SK-N-SH (cell line): ENCODE measurements around the gene GMEB1. TPM values are rescaled to one million over a fixed set of nuclear protein-coding genes. Genes with fewer than 3 reads are reported as not detected.

ENCODE experiments used
- CTCF ChIA-PET: fragments of 300-600, 350-600 bp; formaldehyde crosslinking; extraction: SDS; loops from one replicate; lab custom pipeline; 2021; lab: Yijun Ruan, JAX
- POLR2A ChIA-PET: fragments of 350-600 bp; sonication (Branson Sonifier 250); formaldehyde crosslinking; extraction: SDS; loops from one replicate; lab custom pipeline; 2020; ENCODE audit warnings: antibody characterized with exemption, inconsistent platforms; lab: Yijun Ruan, JAX
- DNase-seq: peaks from one replicate; pipeline ENCODE4 v3.0.0; 2012
- H2AFZ ChIP-seq: fragments of 200-600 bp; sonication (generic); 2 replicates; pipeline ENCODE4 v1.8.1; 2016; ENCODE audit warnings: antibody characterized with exemption, mild to moderate bottlenecking, low read depth
- H3F3A ChIP-seq: fragments of 200-600 bp; sonication (generic); replicated peaks from 2 replicates; pipeline ENCODE3; 2016; ENCODE audit warnings: antibody characterized with exemption, mild to moderate bottlenecking; ENCODE audit not compliant: insufficient read depth
- H3K27ac ChIP-seq, 2 experiments: fragments of 200-500 bp in 1 of 2; fragments of 200-600 bp in 1 of 2; sonication (Bioruptor generic) in 1 of 2; sonication (generic), shearing (Covaris generic) in 1 of 2; 2 replicates each; pipeline versions ENCODE4 v1.5.1 to v1.6.1; 2014 to 2016; ENCODE audit warnings: low read depth in 2 of 2, inconsistent platforms in 1 of 2, low read length in 1 of 2, mild to moderate bottlenecking in 1 of 2, mixed read lengths in 1 of 2
- H3K27me3 ChIP-seq: fragments of 200-600 bp; sonication (generic), shearing (Covaris generic); 2 replicates; pipeline ENCODE4 v1.6.1; 2016; ENCODE audit warnings: mixed run types; ENCODE audit not compliant: insufficient read depth
- H3K36me3 ChIP-seq, 2 experiments: fragments of 200-500 bp in 1 of 2; fragments of 200-600 bp in 1 of 2; sonication (Bioruptor generic) in 1 of 2; sonication (generic) in 1 of 2; replicated peaks in 1 of 2; 2 replicates each; pipeline versions ENCODE3 to v1.5.1; 2014 to 2016; ENCODE audit warnings: low read length in 1 of 2, mild to moderate bottlenecking in 1 of 2; ENCODE audit not compliant: insufficient read depth in 2 of 2, control insufficient read depth in 1 of 2
- H3K4me1 ChIP-seq, 2 experiments: fragments of 200-500 bp in 1 of 2; fragments of 200-600 bp in 1 of 2; sonication (Bioruptor generic) in 1 of 2; sonication (generic), shearing (Covaris generic) in 1 of 2; 2 replicates each; pipeline versions ENCODE4 v1.5.1 to v1.6.1; 2014 to 2016; ENCODE audit warnings: low read depth in 1 of 2, low read length in 1 of 2, mixed run types in 1 of 2; ENCODE audit not compliant: insufficient read depth in 2 of 2, control insufficient read depth in 1 of 2
- H3K4me2 ChIP-seq: fragments of 200-600 bp; sonication (generic), shearing (Covaris generic); 2 replicates; pipeline ENCODE4 v1.6.1; 2017; ENCODE audit warnings: mixed run types
- H3K4me3 ChIP-seq, 2 experiments: fragments of 200-500 bp in 1 of 2; fragments of 200-600 bp in 1 of 2; sonication (Bioruptor generic) in 1 of 2; sonication (generic), shearing (Covaris generic) in 1 of 2; 2 replicates each; pipeline versions ENCODE4 v1.5.1 to v1.8.1; 2014 to 2016; ENCODE audit warnings: low read depth in 2 of 2, inconsistent platforms in 1 of 2, low read length in 1 of 2, mild to moderate bottlenecking in 1 of 2, mixed read lengths in 1 of 2, moderate library complexity in 1 of 2
- H3K79me2 ChIP-seq: fragments of 200-600 bp; sonication (generic); 2 replicates; pipeline ENCODE4 v1.8.1; 2017; ENCODE audit warnings: mild to moderate bottlenecking; ENCODE audit not compliant: insufficient read depth
- H3K9ac ChIP-seq: fragments of 200-600 bp; sonication (generic); 2 replicates; pipeline ENCODE4 v1.6.1; 2017; ENCODE audit warnings: mixed run types
- H3K9me2 ChIP-seq: fragments of 200-600 bp; sonication (generic); 2 replicates; pipeline ENCODE4 v1.6.1; 2017; ENCODE audit warnings: mixed run types
- H3K9me3 ChIP-seq: fragments of 200-600 bp; sonication (generic); 2 replicates; pipeline ENCODE4 v1.6.1; 2017; ENCODE audit warnings: mixed run types, mild to moderate bottlenecking, moderate library complexity
- H4K20me1 ChIP-seq: fragments of 200-600 bp; sonication (generic); 2 replicates; pipeline ENCODE4 v1.6.1; 2017; ENCODE audit warnings: mild to moderate bottlenecking, mixed run types; ENCODE audit not compliant: insufficient read depth
- CHD2 ChIP-seq: fragments of 150-350 bp; IDR thresholded peaks from 2 replicates; pipeline ENCODE4 v1.6.1; 2018; ENCODE audit warnings: low read length; ENCODE audit not compliant: partially characterized antibody
- ELF1 ChIP-seq: IDR thresholded peaks from 2 replicates; pipeline ENCODE4 v1.4.0; 2012
- EZH2phosphoT487 ChIP-seq: fragments of 200-600 bp; sonication (generic); IDR thresholded peaks from 2 replicates; pipeline ENCODE4 v1.6.1; 2017; ENCODE audit warnings: low read depth, mixed run types, mild to moderate bottlenecking, antibody characterized with exemption, moderate library complexity, borderline replicate concordance
- GABPA ChIP-seq: IDR thresholded peaks from 2 replicates; pipeline ENCODE4 v1.4.0; 2012; ENCODE audit warnings: low read depth, mild to moderate bottlenecking
- GATA2 ChIP-seq: sonication (generic); formaldehyde crosslinking; IDR thresholded peaks from 2 replicates; pipeline ENCODE4 v1.5.0; 2020; ENCODE audit warnings: mild to moderate bottlenecking, missing genetic modification reagents
- IRF3 ChIP-seq: fragments of 150-350 bp; IDR thresholded peaks from 2 replicates; pipeline ENCODE4 v1.6.1; 2016; ENCODE audit warnings: mild to moderate bottlenecking, low read depth, low read length
- MEF2A ChIP-seq: IDR thresholded peaks from 2 replicates; pipeline ENCODE4 v1.4.0; 2012; ENCODE audit warnings: low read depth, borderline replicate concordance
- MXI1 ChIP-seq: IDR thresholded peaks from 2 replicates; pipeline ENCODE4 v1.6.1; 2012; ENCODE audit warnings: mild to moderate bottlenecking, low read depth, low read length, improper control_type of control experiment
- NFIC ChIP-seq: IDR thresholded peaks from 2 replicates; pipeline ENCODE4 v1.4.0; 2012; ENCODE audit warnings: borderline replicate concordance
- NRF1 ChIP-seq: IDR thresholded peaks from 2 replicates; pipeline ENCODE4 v1.6.1; 2012; ENCODE audit warnings: low read depth, mild to moderate bottlenecking, low read length
- POLR2AphosphoS5 ChIP-seq: IDR thresholded peaks from 2 replicates; pipeline ENCODE4 v1.6.1; 2012; ENCODE audit warnings: low read depth, low read length
- RAD21 ChIP-seq: IDR thresholded peaks from 2 replicates; pipeline ENCODE4 v1.6.1; 2012; ENCODE audit warnings: mild to moderate bottlenecking, low read length
- REST ChIP-seq: IDR thresholded peaks from 2 replicates; pipeline ENCODE4 v1.6.1; 2012; ENCODE audit warnings: mild to moderate bottlenecking, low read depth, low read length, moderate library complexity
- RFX5 ChIP-seq: IDR thresholded peaks from 2 replicates; pipeline ENCODE4 v1.6.1; 2012; ENCODE audit warnings: mild to moderate bottlenecking, improper control_type of control experiment, low read length
- RXRA ChIP-seq: IDR thresholded peaks from 2 replicates; pipeline ENCODE4 v1.4.0; 2012; ENCODE audit warnings: low read depth, mild to moderate bottlenecking, borderline replicate concordance
- SIN3A ChIP-seq: IDR thresholded peaks from 2 replicates; pipeline ENCODE4 v1.6.1; 2012; ENCODE audit warnings: low read depth, mild to moderate bottlenecking, low read length, moderate library complexity, borderline replicate concordance
- USF2 ChIP-seq: fragments of 150-350 bp; IDR thresholded peaks from 2 replicates; pipeline ENCODE4 v1.6.1; 2017; ENCODE audit warnings: antibody characterized with exemption, low read length, low read depth, borderline replicate concordance
- YY1 ChIP-seq: IDR thresholded peaks from 2 replicates; pipeline ENCODE4 v1.4.0; 2012; ENCODE audit warnings: low read depth, mild to moderate bottlenecking
- WGBS: methylation state at CpG from one replicate; pipeline ENCODE4 v1.1.6; 2017; ENCODE audit warnings: low lambda C conversion rate; 5-methylcytosine and 5-hydroxymethylcytosine counted together
- polyA plus RNA-seq, 3 experiments: library from polyadenylated mRNA; depleted of rRNA; stranded (reverse); fragments of >200 nt; gene quantifications; 2 replicates each; pipeline ENCODE4 v1.2.3, GENCODE V29; 2012
- TF ChIP-seq, protein P1 (sequence below): IDR thresholded peaks from 2 replicates; pipeline ENCODE4; 2012
- TF ChIP-seq, protein P2 (sequence below): IDR thresholded peaks from 2 replicates; pipeline ENCODE4 v1.4.0; 2012; ENCODE audit warnings: low read depth

The GMEB1 gene
- polyA plus RNA-seq, 1 of the 3 experiments (the other 2 are of a cell fraction) = 3.6 TPM

- TF ChIP-seq REST (no peak), POLR2AphosphoS5 (no peak), NRF1 (no peak), ELF1 (no peak), NFIC (no peak), YY1 (no peak), GATA2 (CRISPR knock-in tag) (no peak), RXRA (no peak), MXI1 (no peak), CHD2 (no peak)
- TF ChIP-seq, protein P1, sequence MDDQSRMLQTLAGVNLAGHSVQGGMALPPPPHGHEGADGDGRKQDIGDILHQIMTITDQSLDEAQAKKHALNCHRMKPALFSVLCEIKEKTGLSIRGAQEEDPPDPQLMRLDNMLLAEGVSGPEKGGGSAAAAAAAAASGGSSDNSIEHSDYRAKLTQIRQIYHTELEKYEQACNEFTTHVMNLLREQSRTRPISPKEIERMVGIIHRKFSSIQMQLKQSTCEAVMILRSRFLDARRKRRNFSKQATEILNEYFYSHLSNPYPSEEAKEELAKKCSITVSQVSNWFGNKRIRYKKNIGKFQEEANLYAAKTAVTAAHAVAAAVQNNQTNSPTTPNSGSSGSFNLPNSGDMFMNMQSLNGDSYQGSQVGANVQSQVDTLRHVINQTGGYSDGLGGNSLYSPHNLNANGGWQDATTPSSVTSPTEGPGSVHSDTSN = no peak
- TF ChIP-seq, protein P2, sequence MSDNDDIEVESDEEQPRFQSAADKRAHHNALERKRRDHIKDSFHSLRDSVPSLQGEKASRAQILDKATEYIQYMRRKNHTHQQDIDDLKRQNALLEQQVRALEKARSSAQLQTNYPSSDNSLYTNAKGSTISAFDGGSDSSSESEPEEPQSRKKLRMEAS = no peak
Observed at GRCh38 chr1:28656335-28656734, 12.2 kb upstream of the GMEB1 start (continued).

DNA sequence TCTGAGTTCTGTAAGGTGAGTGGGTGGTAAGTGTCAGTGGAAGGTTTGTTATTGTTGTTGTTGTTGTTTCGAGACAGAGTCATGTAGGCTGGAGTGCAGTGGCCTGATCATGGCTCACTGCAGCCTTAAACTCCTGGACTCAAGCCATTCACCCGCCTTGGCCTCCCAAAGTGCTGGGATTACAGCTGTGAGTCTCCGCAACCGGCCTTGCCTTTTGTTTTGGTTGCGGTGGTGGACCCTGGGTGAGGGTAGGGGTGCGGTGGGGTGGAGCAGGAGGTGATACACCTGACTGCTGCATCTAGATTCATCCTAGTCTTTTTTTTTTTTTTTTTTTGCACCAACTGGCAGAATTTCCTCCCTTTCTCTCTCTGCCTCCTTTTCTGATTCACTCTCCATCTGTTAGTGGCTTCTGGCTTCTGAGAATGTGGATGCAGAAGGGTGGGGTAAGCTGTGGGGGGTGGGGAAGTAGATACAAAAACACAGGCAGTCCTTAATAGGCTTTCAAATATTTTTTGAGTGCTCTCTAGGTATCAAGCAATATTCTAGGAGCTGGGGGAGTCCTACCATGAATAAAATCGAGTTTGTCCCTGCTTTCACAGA is 4.6 kb upstream of the GMEB1 start:
- Histone ChIP-seq H3K36me3 (no peaks in the 10 kb centered on the region), H3K4me2 (no peak overlapping the region), H3K4me3 (no peak overlapping the region), H3F3A (peaks cover 3% of the 10 kb centered on the region), H3K27me3 (no peaks in the 10 kb centered on the region), H4K20me1 (no peaks in the 10 kb centered on the region), H2AFZ (no peak overlapping the region), H3K9ac (no peak overlapping the region), H3K27ac (no peak overlapping the region), H3K4me1 (peaks cover 5% of the 10 kb centered on the region in 2 experiments; a peak in 1 of 4 replicates), H3K9me3 (no peaks in the 10 kb centered on the region), H3K79me2 (no peaks in the 10 kb centered on the region), H3K9me2 (no peaks in the 10 kb centered on the region)
- POLR2A ChIA-PET = no interaction called here
- WGBS = 74% methylated on average over 6 of the region's 7 CpGs
- no peak for DNase-seq
- CTCF ChIA-PET = no interaction called here
- TF ChIP-seq RFX5 (no peak), MEF2A (no peak), GABPA (no peak), RAD21 (no peak), SIN3A (no peak), USF2 (no peak), MXI1 (no peak), NFIC (no peak), CHD2 (no peak), EZH2phosphoT487 (no peak), IRF3 (no peak)
- TF ChIP-seq, protein P2 = no peak
